ENCODE measurements around the gene NFIA. TPM values are rescaled to one million over a fixed set of nuclear protein-coding genes. Genes with fewer than 3 reads are reported as not detected.

NFIA gene
- total and polyA plus RNA-seq, 5 donors from 2014 or later, result 0.86 to 3.9 (median 1.7) TPM

GRCh38 chr1:61120246-61120840 is 38.0 kb downstream of the NFIA start:
- ATAC-seq (ENCODE audit: low read depth in 2 of 2), result no peak
- Mint-ChIP-seq H3K4me3 (no peak overlapping the region), H3K36me3 (peaks cover 1% of the 10 kb centered on the region), H3K27me3 (peaks cover 9% of the 10 kb centered on the region), H3K9me3 (no peaks in the 10 kb centered on the region), H3K27ac (no peak overlapping the region), H3K4me1 (no peaks in the 10 kb centered on the region)
- no peak for DNase-seq
- Histone ChIP-seq H3K4me1 (ENCODE audit: control insufficient read depth, insufficient read depth, low read length, poor library complexity, severe bottlenecking) (no peaks in the 10 kb centered on the region), H3K27ac (ENCODE audit: insufficient read depth, low read length, poor library complexity, severe bottlenecking) (no peak overlapping the region), H3K9me3 (ENCODE audit: control insufficient read depth in 2 of 2, low read length in 2 of 2) (no peaks in the 10 kb centered on the region), H3K36me3 (ENCODE audit: control insufficient read depth, insufficient read depth, low read length) (no peaks in the 10 kb centered on the region), H3K27me3 (ENCODE audit: control insufficient read depth, insufficient read depth, low read length) (peaks cover 3% of the 10 kb centered on the region), H3K4me3 (ENCODE audit: low read depth, low read length) (no peak overlapping the region)

GRCh38 chr1:61120998-61121397 is 38.6 kb downstream of the NFIA start:
- Mint-ChIP-seq H3K36me3 (no peaks in the 10 kb centered on the region), H3K4me3 (no peak overlapping the region), H3K27ac (no peak overlapping the region), H3K9me3 (no peaks in the 10 kb centered on the region), H3K4me1 (no peaks in the 10 kb centered on the region), H3K27me3 (peaks cover 9% of the 10 kb centered on the region)
- Histone ChIP-seq H3K4me1 (ENCODE audit: control insufficient read depth, insufficient read depth, low read length, poor library complexity, severe bottlenecking) (no peaks in the 10 kb centered on the region), H3K27me3 (ENCODE audit: control insufficient read depth, insufficient read depth, low read length) (peaks cover 3% of the 10 kb centered on the region), H3K27ac (ENCODE audit: insufficient read depth, low read length, poor library complexity, severe bottlenecking) (no peak overlapping the region), H3K36me3 (ENCODE audit: control insufficient read depth, insufficient read depth, low read length) (no peaks in the 10 kb centered on the region), H3K4me3 (ENCODE audit: low read depth, low read length) (no peak overlapping the region), H3K9me3 (ENCODE audit: control insufficient read depth in 2 of 2, low read length in 2 of 2) (no peaks in the 10 kb centered on the region)
- DNase-seq (no peak), ATAC-seq (ENCODE audit: low read depth in 2 of 2) (no peak)

GRCh38 chr1:61121631-61122030 is 39.3 kb downstream of the NFIA start:
- DNase-seq (no peak), ATAC-seq (ENCODE audit: low read depth in 2 of 2) (no peak)
- peaks cover 9% of the 10 kb centered on the region for H3K27me3 Mint-ChIP-seq
- no peaks in the 10 kb centered on the region for H3K9me3 ChIP-seq (ENCODE audit: control insufficient read depth in 2 of 2, low read length in 2 of 2)
- H3K27ac ChIP-seq (ENCODE audit: insufficient read depth, low read length, poor library complexity, severe bottlenecking), result no peak overlapping the region
- H3K36me3 ChIP-seq (ENCODE audit: control insufficient read depth, insufficient read depth, low read length), result no peaks in the 10 kb centered on the region
- H3K9me3 Mint-ChIP-seq, result no peaks in the 10 kb centered on the region
- no peaks in the 10 kb centered on the region for H3K4me1 Mint-ChIP-seq
- H3K36me3 Mint-ChIP-seq, result no peaks in the 10 kb centered on the region
- no peak overlapping the region for H3K4me3 Mint-ChIP-seq
- H3K27me3 ChIP-seq (ENCODE audit: control insufficient read depth, insufficient read depth, low read length), result peaks cover 3% of the 10 kb centered on the region
- H3K27ac Mint-ChIP-seq, result no peak overlapping the region
- H3K4me3 ChIP-seq (ENCODE audit: low read depth, low read length), result no peak overlapping the region
- no peaks in the 10 kb centered on the region for H3K4me1 ChIP-seq (ENCODE audit: control insufficient read depth, insufficient read depth, low read length, poor library complexity, severe bottlenecking)

GRCh38 chr1:61122389-61122788 is 40.0 kb downstream of the NFIA start:
- H3K4me1 Mint-ChIP-seq, result no peaks in the 10 kb centered on the region
- no peak overlapping the region for H3K27ac ChIP-seq (ENCODE audit: insufficient read depth, low read length, poor library complexity, severe bottlenecking)
- DNase-seq, result no peak
- no peak for ATAC-seq (ENCODE audit: low read depth in 2 of 2)
- H3K9me3 Mint-ChIP-seq, result no peaks in the 10 kb centered on the region
- peaks cover 3% of the 10 kb centered on the region for H3K27me3 ChIP-seq (ENCODE audit: control insufficient read depth, insufficient read depth, low read length)
- H3K9me3 ChIP-seq (ENCODE audit: control insufficient read depth in 2 of 2, low read length in 2 of 2), result no peaks in the 10 kb centered on the region
- H3K27me3 Mint-ChIP-seq, result peaks cover 9% of the 10 kb centered on the region
- H3K36me3 Mint-ChIP-seq, result no peaks in the 10 kb centered on the region
- H3K4me1 ChIP-seq (ENCODE audit: control insufficient read depth, insufficient read depth, low read length, poor library complexity, severe bottlenecking), result no peaks in the 10 kb centered on the region
- no peak overlapping the region for H3K27ac Mint-ChIP-seq
- no peak overlapping the region for H3K4me3 ChIP-seq (ENCODE audit: low read depth, low read length)
- no peaks in the 10 kb centered on the region for H3K36me3 ChIP-seq (ENCODE audit: control insufficient read depth, insufficient read depth, low read length)
- no peak overlapping the region for H3K4me3 Mint-ChIP-seq

GRCh38 chr1:61123326-61123725 is 41.0 kb downstream of the NFIA start:
- Histone ChIP-seq H3K36me3 (ENCODE audit: control insufficient read depth, insufficient read depth, low read length) (no peaks in the 10 kb centered on the region), H3K27ac (ENCODE audit: insufficient read depth, low read length, poor library complexity, severe bottlenecking) (no peak overlapping the region), H3K4me1 (ENCODE audit: control insufficient read depth, insufficient read depth, low read length, poor library complexity, severe bottlenecking) (no peaks in the 10 kb centered on the region), H3K4me3 (ENCODE audit: low read depth, low read length) (no peak overlapping the region), H3K9me3 (ENCODE audit: control insufficient read depth in 2 of 2, low read length in 2 of 2) (no peaks in the 10 kb centered on the region), H3K27me3 (ENCODE audit: control insufficient read depth, insufficient read depth, low read length) (peaks cover 3% of the 10 kb centered on the region)
- Mint-ChIP-seq H3K27ac (no peak overlapping the region), H3K9me3 (no peaks in the 10 kb centered on the region), H3K4me1 (no peaks in the 10 kb centered on the region), H3K4me3 (no peak overlapping the region), H3K36me3 (no peaks in the 10 kb centered on the region), H3K27me3 (peaks cover 9% of the 10 kb centered on the region)
- ATAC-seq (ENCODE audit: low read depth in 2 of 2), result no peak
- no peak for DNase-seq

GRCh38 chr1:61124078-61124477 is 41.7 kb downstream of the NFIA start:
- no peak for ATAC-seq (ENCODE audit: low read depth in 2 of 2)
- no peaks in the 10 kb centered on the region for H3K4me1 Mint-ChIP-seq
- H3K27me3 ChIP-seq (ENCODE audit: control insufficient read depth, insufficient read depth, low read length), result peaks cover 3% of the 10 kb centered on the region

GRCh38 chr1:61124696-61125095 is 42.3 kb downstream of the NFIA start:
- Histone ChIP-seq H3K27ac (ENCODE audit: insufficient read depth, low read length, poor library complexity, severe bottlenecking) (no peak overlapping the region), H3K4me1 (ENCODE audit: control insufficient read depth, insufficient read depth, low read length, poor library complexity, severe bottlenecking) (no peaks in the 10 kb centered on the region), H3K36me3 (ENCODE audit: control insufficient read depth, insufficient read depth, low read length) (no peaks in the 10 kb centered on the region), H3K4me3 (ENCODE audit: low read depth, low read length) (no peak overlapping the region), H3K9me3 (ENCODE audit: control insufficient read depth in 2 of 2, low read length in 2 of 2) (no peaks in the 10 kb centered on the region), H3K27me3 (ENCODE audit: control insufficient read depth, insufficient read depth, low read length) (peaks cover 3% of the 10 kb centered on the region)
- H3K4me1 Mint-ChIP-seq, result no peaks in the 10 kb centered on the region
- DNase-seq, result no peak
- H3K27ac Mint-ChIP-seq, result no peak overlapping the region
- no peak overlapping the region for H3K4me3 Mint-ChIP-seq
- H3K36me3 Mint-ChIP-seq, result no peaks in the 10 kb centered on the region
- H3K27me3 Mint-ChIP-seq, result peaks cover 9% of the 10 kb centered on the region
- H3K9me3 Mint-ChIP-seq, result no peaks in the 10 kb centered on the region
- no peak for ATAC-seq (ENCODE audit: low read depth in 2 of 2)

More at GRCh38 chr1:61124078-61124477, 41.7 kb downstream of the NFIA start:
- H3K36me3 ChIP-seq (ENCODE audit: control insufficient read depth, insufficient read depth, low read length), result no peaks in the 10 kb centered on the region
- Mint-ChIP-seq H3K27ac (no peak overlapping the region), H3K36me3 (no peaks in the 10 kb centered on the region), H3K9me3 (no peaks in the 10 kb centered on the region), H3K27me3 (peaks cover 9% of the 10 kb centered on the region), H3K4me3 (no peak overlapping the region)
- H3K9me3 ChIP-seq (ENCODE audit: control insufficient read depth in 2 of 2, low read length in 2 of 2), result no peaks in the 10 kb centered on the region
- no peak overlapping the region for H3K27ac ChIP-seq (ENCODE audit: insufficient read depth, low read length, poor library complexity, severe bottlenecking)
- no peak overlapping the region for H3K4me3 ChIP-seq (ENCODE audit: low read depth, low read length)
- no peak for DNase-seq
- H3K4me1 ChIP-seq (ENCODE audit: control insufficient read depth, insufficient read depth, low read length, poor library complexity, severe bottlenecking), result no peaks in the 10 kb centered on the region

GRCh38 chr1:61125263-61125662 is 42.9 kb downstream of the NFIA start:
- Mint-ChIP-seq H3K36me3 (no peaks in the 10 kb centered on the region), H3K9me3 (no peaks in the 10 kb centered on the region), H3K27ac (no peak overlapping the region), H3K27me3 (peaks cover 9% of the 10 kb centered on the region), H3K4me1 (no peaks in the 10 kb centered on the region), H3K4me3 (no peak overlapping the region)
- ATAC-seq (ENCODE audit: low read depth in 2 of 2) (no peak), DNase-seq (no peak)
- H3K9me3 ChIP-seq (ENCODE audit: control insufficient read depth in 2 of 2, low read length in 2 of 2), result no peaks in the 10 kb centered on the region
- H3K36me3 ChIP-seq (ENCODE audit: control insufficient read depth, insufficient read depth, low read length), result no peaks in the 10 kb centered on the region
- no peak overlapping the region for H3K27ac ChIP-seq (ENCODE audit: insufficient read depth, low read length, poor library complexity, severe bottlenecking)
- no peaks in the 10 kb centered on the region for H3K4me1 ChIP-seq (ENCODE audit: control insufficient read depth, insufficient read depth, low read length, poor library complexity, severe bottlenecking)
- no peak overlapping the region for H3K4me3 ChIP-seq (ENCODE audit: low read depth, low read length)
- peaks cover 3% of the 10 kb centered on the region for H3K27me3 ChIP-seq (ENCODE audit: control insufficient read depth, insufficient read depth, low read length)
